HepG2 (cell line): ENCODE data around the gene PLA2R1. TPM values are rescaled to one million over a fixed set of nuclear protein-coding genes. Genes with fewer than 3 reads are reported as not detected.

Experiments
- DMAP1 ChIP-seq: IDR thresholded peaks from 2 replicates; pipeline ENCODE4 v1.6.1; 2016
- HDAC6 ChIP-seq: fragments of 200-600 bp; sonication (generic); IDR thresholded peaks from 2 replicates; pipeline ENCODE4 v1.7.0; 2017; ENCODE audit warnings: mild to moderate bottlenecking, antibody characterized with exemption, low read length, low read depth
- NFYC ChIP-seq: IDR thresholded peaks from 2 replicates; pipeline ENCODE4 v1.6.1; 2016; ENCODE audit warnings: missing genetic modification reagents, missing compliant biosample characterization
- PCBP2 ChIP-seq: fragments of 200-400 bp; formaldehyde crosslinking; optimal IDR thresholded peaks from 2 replicates; pipeline ENCODE3; 2018; ENCODE audit warnings: low read length, low read depth; ENCODE audit not compliant: poor library complexity, severe bottlenecking
- ZNF280D ChIP-seq: sonication (generic); formaldehyde crosslinking; IDR thresholded peaks from 2 replicates; pipeline ENCODE4 v1.5.1; 2020; ENCODE audit warnings: mild to moderate bottlenecking, missing genetic modification reagents
- ZNF44 ChIP-seq: sonication (generic); formaldehyde crosslinking; IDR thresholded peaks from 2 replicates; pipeline ENCODE4 v1.5.1; 2020; ENCODE audit warnings: mild to moderate bottlenecking, missing genetic modification reagents
- polyA plus RNA-seq, 8 experiments: library from polyadenylated mRNA; depleted of rRNA in 3 of 8; stranded (reverse) in 7 of 8; unstranded in 1 of 8; fragments of >200 nt; fragmentation: Illumina TruSeq in 4 of 8; extraction: Trizol in 4 of 8; gene quantifications; 2 replicates each; pipeline versions ENCODE4 v1.2.1 to v1.2.3, GENCODE V29; 2011 to 2016; ENCODE audit warnings: low read depth in 4 of 8, missing spikeins in 1 of 8, mixed read lengths in 1 of 8; ENCODE audit not compliant: insufficient read depth in 1 of 8
- total RNA-seq, 5 experiments: library from RNA; depleted of rRNA; stranded (reverse); fragments of >200 nt; fragmentation: Illumina TruSeq; extraction: Trizol; gene quantifications; 2 replicates each; pipeline ENCODE4 v1.2.3, GENCODE V29; 2016; ENCODE audit warnings: low read depth in 1 of 5
- TF ChIP-seq, protein P1 (sequence below): sonication (generic); formaldehyde crosslinking; IDR thresholded peaks from 2 replicates; pipeline ENCODE4 v1.5.0; 2020; ENCODE audit warnings: missing genetic modification reagents
- TF ChIP-seq, protein P2 (sequence below): sonication (generic); formaldehyde crosslinking; IDR thresholded peaks from 2 replicates; pipeline ENCODE4 v1.4.0; 2020; ENCODE audit warnings: mild to moderate bottlenecking, missing genetic modification reagents

PLA2R1 gene
- total and polyA plus RNA-seq, 2 of the 13 experiments (the other 11 are each of a cell fraction or from before 2014, with no cell fraction given), result not detected

DNA sequence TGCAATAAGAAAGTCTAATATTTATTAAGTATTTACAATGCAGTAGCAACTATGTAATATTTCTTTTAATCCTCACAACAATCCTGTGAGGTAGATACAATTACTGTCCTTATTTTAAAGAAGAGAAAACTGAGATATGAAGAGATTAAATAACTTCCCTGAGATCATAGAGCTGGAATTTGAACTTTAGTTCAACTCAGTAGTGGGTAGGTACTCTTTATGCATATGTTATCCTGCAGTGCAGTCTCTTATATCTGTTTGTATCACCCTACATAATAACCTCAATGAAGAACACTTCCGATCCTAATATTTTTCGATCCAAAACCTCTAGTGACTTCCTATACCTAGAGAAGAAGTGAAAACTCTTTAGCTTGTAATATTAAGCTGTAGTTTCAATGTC is 64.2 kb downstream of the PLA2R1 start (continued):
- TF ChIP-seq ZNF280D (CRISPR knock-in tag) (no peak), NFYC (CRISPR knock-in tag) (no peak), ZNF44 (CRISPR knock-in tag) (no peak), DMAP1 (CRISPR knock-in tag) (no peak), HDAC6 (no peak), PCBP2 (no peak)
- TF ChIP-seq, protein P1, sequence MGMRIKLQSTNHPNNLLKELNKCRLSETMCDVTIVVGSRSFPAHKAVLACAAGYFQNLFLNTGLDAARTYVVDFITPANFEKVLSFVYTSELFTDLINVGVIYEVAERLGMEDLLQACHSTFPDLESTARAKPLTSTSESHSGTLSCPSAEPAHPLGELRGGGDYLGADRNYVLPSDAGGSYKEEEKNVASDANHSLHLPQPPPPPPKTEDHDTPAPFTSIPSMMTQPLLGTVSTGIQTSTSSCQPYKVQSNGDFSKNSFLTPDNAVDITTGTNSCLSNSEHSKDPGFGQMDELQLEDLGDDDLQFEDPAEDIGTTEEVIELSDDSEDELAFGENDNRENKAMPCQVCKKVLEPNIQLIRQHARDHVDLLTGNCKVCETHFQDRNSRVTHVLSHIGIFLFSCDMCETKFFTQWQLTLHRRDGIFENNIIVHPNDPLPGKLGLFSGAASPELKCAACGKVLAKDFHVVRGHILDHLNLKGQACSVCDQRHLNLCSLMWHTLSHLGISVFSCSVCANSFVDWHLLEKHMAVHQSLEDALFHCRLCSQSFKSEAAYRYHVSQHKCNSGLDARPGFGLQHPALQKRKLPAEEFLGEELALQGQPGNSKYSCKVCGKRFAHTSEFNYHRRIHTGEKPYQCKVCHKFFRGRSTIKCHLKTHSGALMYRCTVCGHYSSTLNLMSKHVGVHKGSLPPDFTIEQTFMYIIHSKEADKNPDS (CRISPR knock-in tag), result no peak
- TF ChIP-seq, protein P2, sequence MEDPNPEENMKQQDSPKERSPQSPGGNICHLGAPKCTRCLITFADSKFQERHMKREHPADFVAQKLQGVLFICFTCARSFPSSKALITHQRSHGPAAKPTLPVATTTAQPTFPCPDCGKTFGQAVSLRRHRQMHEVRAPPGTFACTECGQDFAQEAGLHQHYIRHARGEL (CRISPR knock-in tag), result no peak
